CD4-positive, alpha-beta T cell treated with Interleukin-6 for 4 hours (primary cell): ENCODE results near the gene MED13L.
A peak's percentile ranks its signal among the peaks of the same experiment; 100 is the strongest.
"Not testable (repeated sequence)": the region's sequence is repeated elsewhere in the genome, so short reads cannot be mapped to it uniquely, and the experiment has no call there.

Source experiments
- DNase-seq: peaks from one replicate; pipeline ENCODE4 v3.0.0-alpha.2; 2020; ENCODE audit warnings: mixed read lengths

The MED13L gene

DNA sequence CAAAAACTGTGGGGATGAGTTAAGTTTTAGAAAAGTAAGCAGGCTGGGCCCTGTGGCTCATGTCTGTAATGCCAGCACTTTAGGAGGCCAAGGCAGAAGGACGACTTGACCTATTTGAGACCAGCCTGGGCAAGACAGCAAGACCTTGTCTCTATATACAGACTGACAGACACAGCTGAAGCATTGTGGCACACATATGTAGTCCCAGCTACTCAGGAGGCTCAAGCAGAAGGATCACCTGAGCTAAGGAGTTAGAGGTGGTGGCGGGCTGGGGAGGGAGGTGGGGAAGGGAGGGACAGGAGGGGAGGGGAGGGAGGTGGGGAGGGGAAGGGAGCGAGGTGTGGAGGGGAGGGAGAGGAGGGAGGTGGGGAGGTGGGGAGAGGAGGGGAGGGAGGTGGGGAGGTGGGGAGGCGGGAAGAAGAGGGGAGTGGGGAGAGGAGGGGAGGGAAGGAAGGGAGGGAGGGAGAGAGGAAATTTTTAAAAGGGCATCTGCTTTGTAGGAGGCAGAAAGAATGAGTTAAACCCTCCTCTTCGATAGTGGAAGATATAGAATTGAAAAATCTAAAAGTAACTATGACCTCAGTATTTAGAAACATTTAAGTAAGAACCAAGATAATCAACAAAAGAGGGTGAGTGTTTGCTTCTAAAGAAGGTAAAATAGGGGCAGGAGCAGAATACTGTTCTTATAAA is 30.9 kb downstream of the MED13L start:
- DNase-seq, result no peak

DNA sequence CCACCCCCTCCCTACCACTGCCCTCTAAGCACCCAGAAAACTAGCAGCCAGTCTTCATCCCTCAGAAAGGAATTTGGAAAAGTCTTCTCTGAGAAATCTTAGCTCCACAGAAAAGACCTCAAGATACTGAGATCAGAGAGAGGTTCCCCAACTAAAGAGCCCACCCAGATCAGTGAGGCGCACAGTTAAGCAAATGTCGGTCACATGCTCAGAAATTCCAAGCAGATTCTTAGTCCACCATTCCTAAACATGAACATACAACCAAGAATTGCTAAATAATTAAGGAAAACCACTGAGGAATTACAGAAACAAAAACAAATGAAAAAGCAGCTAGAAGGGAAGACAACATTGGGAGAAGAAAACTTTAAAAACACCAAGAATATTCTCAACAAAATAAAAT is 32.3 kb downstream of the MED13L start:
- no peak for DNase-seq

DNA sequence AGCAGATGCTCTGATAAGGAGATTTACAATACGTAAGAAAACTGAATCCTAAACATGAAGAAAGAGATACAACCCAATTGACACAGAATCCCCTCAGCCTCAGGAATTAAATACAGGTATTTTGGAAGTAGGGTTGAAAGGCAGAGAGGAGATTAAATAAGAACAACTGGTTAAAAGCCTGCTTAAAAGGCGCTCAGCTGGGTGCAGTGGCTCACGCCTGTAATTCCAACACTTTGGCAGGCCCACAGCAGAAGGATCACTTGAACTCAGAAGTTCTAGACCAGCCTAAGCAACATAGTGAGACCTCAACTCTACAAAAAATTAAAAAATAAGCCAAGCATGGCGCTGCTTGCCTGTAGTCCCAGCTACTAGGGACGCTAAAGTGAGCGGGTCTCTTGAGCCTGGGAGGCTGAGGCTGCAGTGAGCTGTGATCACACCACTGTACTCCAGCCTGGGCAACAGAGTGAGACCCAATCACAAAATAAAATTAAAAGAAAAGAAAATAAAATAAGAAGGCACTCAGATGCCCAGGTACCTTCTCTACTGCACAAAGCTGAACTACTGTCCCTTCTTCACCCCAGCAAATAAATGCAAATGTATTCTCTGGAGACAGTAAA is 32.9 kb downstream of the MED13L start:
- DNase-seq, result no peak

DNA sequence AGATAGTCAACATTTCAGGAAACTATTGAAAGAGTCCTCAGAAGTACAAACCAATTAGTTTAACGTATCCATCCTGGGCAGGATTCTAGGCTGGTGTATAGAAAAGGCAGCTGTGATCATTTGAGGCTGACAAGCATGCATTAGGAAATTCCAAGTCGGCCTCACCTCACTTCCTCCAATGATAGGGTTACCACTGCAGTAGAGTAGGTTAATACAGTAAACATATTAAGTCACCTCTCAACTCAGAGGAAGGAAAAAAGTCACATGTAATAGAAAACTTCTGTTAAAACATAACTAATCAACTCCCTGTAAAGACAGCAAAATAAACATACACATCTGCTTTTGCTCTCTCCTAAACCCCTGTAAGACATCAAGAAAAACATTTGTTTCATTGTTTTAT is 33.5 kb downstream of the MED13L start:
- peak; percentile 11 for DNase-seq

DNA sequence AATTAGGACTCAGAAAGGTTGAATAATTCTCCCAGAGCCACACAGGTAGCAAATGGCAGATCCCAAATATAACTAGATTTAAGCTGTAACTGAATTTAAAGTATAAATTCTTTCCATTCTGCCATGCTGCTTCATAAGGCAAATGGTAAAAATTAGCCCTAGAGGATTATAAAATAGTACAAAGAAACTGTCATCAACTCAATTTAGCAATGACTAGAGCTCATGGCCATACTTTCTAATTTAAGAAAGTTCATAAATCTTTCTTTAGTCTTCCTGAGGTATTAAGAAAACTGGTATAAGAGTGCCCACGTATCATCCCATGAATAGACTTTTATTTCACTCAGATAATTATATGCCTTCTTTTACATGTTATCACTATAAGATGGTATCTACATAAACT is 34.8 kb downstream of the MED13L start:
- no peak for DNase-seq

DNA sequence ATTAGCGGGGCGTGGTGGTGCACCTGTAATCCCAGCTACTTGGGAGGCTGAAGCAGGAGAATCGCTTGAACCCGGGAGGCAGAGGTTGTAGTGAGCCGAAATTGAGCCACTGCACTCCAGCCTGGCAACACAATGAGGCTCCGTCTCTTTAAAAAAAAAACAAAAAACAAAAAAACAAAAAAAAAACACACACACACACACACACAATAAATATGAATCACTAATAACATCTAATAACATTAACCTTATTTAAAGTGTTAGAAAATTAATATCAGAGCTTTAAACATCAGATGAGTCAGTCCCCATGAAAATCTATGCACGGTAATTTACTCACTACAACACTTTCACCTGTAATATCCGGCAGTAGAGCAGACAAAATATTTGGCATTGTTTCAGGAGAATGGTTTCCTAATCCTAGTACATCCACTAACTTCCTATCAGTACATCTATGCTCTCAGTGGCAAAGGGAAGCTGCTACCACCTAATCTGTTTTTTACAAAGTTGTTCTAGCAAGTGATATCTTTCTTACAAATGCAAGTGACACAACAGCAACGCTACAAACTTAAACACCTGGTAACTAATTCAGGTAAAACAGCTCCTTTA is 36.2 kb downstream of the MED13L start:
- DNase-seq, result no peak

DNA sequence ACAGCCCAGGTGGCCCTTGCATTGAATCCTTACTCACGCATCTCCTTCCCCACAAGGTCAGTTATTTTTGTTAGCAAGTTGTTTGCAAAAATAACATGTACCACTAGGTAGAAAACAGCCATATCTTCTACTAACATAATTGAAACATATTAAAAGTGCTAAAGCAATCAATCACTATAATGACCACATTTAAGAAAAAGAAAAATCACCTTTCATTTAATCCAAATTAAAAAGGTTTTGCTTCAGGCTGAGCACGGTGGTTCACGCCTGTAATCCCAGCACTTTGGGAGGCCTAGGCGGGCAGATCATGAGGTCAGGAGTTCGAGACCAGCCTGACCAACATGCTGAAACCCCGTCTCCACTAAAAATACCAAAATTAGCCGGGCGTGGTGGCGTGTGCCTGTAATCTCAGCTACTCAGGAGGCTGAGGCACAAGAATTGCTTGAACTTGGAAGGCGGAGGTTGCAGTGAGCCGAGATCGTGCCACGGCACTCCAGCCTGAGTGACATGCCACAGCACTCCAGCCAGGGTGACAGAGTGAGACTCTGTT is 38.8 kb downstream of the MED13L start:
- DNase-seq, result not testable (repeated sequence)

DNA sequence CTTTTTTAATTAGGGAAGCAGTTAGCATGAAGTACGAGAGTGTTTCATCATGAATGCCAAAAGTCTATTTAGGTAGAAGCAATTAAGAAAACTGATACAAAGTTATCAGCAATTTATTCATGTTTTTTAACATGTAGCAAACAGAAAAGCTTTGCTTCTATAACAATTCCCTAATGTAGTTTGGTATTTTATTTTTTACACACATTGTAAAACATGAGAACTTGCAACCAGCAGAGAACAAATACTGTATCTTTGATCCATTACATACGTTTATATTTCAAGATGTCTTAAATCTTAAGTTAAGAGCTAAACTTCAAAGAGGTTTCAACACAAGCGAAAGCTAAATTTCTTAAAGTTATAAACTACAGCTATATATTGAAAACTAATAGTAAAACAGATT is 39.3 kb downstream of the MED13L start:
- DNase-seq, result no peak

DNA sequence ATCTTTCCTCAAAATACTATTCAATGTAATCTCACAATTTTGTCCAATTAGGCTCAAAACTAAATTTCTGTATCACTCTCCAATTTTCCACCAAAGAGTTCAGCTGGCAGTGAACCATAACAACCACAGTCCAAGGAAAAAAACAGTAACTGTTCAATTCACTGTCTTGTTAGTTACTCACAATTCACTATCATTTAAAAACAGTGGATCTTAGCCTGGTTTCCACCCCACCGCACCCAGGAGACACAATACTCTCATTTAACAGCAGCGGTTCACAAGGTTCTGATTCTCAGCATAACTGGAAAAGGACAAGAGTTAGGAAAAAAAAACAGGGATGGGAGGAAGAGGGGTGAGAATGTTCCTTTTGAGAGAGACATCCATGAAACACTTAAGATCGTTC is 40.5 kb downstream of the MED13L start:
- DNase-seq, result no peak

DNA sequence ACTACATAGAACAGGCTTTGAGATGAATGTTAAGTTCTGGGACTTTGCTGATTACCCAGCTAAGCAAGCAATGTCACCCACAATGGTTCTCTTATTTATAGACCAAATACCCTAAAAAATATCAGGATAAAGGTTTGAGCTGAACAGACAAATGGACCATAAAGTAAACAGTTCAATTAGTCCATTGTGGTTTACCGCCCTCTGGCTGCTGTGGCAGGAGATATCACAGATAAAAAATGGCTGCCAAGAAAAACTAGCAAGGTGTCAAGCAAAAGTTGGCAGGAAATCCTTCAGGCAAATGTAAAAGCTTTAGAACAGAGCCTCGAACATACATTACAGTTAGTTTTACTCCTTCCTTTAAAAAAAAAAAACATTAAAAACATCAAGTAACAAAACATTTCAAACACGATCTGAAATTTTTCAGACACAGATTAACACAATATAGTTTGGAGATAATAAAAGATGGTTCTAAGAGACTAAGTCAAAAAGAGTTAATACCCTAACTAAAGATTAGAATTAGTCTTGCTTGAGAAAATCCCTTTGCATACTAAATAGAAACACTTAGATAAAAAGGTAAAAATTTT is 41.3 kb downstream of the MED13L start:
- DNase-seq, result peak; percentile 61

DNA sequence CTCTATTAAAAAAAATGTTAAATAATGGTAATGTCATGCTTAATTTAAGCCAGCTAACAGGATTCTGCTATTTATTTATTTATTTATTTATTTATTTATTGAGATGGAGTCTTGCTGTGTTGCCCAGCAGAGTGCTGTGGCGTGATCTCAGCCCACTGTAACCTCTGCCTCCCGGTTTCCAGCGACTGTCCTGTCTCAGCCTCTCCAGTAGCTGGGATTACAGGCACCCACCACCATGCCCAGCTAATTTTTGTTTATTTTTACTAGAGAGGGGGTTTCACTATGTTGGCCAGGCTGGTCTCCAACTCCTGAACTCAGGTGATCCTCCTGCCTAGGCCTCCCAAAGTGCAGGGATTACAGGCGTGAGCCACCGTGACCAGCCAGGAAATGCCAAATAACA is 43.3 kb downstream of the MED13L start:
- DNase-seq, result not testable (repeated sequence)

DNA sequence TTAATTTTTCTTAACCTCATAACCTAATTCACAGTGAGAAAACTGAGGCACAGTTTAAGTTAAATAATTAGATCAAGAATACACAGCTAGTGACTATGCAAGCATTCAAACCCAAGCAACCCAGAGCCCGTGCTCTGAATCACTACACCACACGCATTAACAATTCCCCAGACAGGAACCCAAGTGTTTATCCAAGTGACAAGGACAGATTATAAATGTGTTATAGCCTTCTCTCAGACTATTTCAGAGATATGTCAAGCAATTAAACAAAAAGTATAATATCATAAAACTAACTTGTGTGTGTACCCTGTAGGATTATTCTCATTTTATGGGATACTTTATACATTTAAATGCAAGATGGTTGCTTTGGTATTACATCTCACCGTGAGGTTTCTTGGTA is 43.8 kb downstream of the MED13L start:
- no peak for DNase-seq

DNA sequence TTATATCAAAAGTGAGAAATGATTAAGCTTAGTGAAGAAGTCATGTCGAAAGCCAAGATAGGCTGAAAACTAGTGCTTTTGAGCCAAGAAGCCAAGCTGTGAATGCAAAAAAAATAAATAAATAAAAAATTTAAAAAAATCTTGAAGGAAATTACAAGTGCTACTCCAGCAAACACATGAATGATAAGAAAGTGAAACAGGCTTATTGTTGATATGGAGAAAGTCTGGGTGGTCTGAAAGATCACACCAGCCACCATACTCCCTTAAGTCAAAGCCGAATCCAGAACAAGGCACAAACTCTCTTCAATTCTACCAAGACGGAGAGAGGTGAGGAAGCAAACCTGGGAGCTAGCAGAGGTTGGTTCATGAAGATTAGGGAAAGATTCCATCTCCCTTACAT is 49.7 kb downstream of the MED13L start:
- no peak for DNase-seq

DNA sequence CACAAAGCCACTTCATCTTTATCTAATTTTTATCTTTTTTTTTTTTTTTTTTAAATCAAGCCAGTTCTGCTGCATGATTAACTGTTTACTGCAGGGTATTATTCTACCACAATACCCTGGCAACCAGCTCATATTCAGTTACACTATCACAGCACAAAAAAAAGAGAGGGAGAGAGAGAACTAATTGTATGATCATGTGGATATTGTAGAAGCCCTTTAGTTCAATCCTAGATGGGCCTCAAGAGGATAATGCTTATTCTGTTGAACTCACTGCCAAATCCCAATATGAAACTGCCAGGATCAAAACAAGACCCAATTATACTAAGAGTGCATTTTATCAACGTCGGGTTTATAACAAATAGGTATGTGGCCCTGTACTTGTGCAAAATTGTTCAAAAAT is 51.5 kb downstream of the MED13L start:
- DNase-seq, result no peak

DNA sequence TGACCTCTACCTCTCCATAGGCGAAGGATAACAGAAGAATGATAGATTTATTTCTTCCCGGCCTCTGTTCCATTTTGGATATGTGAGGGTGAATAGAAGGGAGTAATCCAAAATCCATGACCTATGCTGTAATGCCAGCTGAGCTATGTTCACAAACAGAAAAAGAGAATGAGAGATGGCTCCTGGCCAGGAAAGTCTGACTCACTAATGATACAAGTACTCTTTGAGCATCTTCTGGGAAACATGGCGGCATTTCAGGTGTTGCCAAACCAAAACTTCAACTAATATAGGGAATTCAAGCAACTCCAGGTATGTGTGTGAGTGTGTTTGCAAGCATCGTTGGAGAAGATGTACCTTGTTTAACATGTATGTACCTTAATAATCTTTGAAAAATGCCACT is 55.1 kb downstream of the MED13L start:
- peak; percentile 39 for DNase-seq

DNA sequence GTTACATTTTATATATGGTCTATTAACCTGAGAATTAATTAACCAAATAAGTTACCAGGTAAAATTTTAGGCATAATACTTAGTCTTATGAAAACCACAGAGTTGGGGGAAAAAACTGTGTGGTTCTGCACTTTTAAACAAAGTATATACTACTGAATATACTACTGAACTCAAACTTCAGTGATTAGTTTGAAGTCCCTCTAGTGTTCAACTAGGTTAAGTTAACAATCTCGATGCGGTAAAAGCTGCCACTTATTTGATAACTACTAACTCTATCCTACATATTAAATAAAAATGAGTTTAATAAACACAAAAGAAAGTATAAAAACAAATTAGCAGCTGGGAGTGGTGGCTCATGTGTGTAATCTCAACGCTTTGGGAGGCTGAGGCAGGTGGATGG is 56.7 kb downstream of the MED13L start:
- no peak for DNase-seq

DNA sequence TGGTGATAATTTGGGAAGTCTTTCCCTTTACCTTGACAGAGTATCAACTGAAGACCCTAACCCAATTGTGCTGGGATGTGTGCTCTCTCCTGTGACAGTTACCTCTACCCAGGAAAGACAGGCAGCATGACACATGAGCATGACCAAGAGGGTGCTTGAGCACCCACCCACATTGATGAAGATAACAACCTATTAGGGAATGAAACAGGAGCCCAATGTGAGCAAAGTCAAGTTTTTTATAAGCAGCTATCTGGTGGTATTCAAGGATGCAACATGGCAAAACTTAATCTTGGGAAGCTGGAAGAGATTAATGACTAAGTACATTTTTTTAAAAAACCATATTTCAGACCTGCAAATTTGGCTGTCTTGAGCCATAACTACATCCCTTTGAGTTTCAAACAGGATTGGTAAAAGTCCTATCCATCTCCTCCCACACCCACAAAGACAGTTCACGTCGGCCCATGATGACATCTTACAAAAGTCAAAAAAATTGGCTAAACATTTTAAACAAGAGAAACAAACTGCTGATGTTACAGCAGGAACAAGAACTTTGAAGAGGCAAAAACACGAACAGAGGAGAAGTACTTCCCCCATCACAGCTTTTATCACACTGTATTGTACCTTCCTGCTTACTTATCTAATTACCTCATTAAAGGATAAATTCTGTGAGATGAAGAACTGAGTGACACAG is 60.3 kb downstream of the MED13L start:
- no peak for DNase-seq

DNA sequence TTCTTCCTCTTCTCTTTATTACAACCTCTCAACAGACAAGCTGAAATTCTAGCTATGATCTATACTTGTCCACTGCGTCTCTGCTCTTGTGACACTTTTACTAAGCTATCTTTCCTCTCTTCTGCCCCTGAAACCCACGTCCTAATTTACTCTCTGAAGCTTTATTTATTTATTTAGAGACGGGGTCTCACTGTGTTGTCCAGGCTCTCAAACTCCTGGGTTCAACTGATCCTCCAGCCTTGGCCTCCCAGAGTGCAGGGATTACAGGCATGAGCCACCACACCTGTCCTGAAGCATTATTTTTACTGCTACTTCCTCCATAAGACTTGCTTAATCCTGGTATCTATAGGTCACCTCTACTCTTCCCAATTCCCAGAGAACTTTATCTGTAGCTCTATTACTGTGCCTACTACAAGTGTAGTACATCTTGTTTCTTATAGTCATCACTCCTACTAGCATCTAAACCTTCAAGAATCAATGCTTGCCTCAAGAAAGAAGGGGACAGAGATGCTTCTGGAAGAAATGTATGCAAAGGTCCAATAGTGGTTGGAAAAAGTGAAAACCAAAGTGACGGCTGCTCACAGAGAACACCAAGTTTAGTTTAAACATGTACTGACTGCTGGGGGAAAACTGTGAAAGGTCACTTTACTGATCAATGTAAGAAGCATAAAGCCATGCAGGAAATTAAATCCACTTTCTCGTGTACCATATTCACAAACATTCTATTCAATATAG is 61.3 kb downstream of the MED13L start:
- no peak for DNase-seq

DNA sequence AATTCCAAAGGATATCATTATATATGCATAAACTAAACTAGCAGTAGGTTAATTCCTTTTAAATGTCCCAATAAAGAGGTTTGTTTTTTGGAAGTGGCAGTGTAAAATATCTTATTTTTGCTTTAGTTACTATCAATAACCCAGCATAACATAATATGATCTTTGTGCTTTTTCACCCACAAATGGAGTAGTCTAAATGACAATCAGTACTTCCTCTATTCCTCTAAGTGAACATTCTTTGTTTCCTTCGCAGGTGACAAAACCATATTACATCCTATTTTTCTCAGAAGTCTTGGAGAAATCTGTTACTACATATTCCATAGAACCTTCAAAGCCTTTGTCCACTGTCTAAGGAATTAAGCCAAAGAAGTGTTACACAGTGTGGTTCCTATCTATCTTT is 62.5 kb downstream of the MED13L start:
- no peak for DNase-seq

DNA sequence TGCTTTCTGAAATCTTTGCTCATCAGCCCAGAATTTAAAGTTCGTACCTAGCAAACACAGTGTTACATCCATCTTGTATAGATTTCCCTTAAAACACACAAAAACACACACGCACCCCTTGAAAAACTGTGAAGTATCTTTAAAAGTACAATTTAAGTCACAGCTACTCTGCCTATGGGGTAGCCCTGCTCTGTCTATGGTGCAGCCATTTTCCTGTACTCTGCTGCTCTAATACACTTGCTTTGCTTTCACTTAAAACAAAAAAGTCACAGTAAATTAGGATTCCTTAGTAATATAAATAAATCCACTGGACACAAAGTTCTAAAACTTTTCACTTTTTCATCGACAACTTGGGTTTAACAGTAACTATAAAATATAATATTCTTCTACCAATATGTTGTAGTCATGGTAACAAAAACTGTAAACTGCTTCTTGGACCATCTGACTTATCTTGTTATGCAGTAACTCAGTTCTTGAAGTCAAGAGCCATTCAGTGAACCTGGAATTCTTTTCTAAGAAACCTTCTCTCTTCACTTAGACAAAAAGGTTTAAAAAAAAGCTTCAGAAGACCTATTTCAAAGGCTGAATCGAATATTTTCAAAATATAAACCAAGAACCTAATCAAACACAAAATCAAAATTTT is 63.5 kb downstream of the MED13L start:
- no peak for DNase-seq

DNA sequence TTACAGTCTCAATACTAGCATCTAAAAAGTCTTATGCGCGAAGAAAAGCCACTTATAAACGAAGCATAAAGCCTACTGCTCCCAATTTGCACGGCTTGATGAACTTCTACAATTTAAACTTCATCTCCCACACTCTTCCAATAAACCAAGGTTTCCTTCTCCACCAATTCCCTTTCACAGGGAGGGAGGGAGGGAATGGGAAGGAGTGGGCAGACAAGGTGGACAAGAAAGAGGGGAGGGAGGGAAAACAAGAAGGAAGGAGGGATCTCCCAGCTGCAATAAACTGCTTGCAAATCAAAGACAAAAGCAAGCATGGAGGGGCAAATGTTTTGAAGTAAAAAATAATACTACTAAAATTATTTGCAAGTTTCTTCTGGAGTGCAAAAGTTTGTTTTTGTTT is 64.5 kb downstream of the MED13L start:
- DNase-seq, result no peak

DNA sequence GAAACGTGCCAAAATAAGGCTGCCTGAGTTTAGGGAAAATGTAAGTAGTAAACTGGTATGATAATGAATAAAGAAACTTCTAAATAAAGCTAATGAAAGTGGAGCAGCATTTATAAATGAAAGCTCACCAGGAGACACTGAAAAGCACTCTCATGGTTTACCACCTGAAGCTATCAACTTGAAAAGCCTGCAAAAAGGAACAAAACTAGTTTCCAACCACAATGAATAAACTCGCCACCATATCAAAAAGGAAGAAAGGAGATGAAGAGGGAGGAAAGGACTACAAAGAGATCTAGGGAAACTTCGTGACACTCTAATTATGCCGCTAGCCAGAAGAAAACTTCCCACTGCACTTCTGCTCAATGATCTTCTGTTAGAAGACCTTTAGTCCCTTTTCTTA is 66.7 kb downstream of the MED13L start:
- DNase-seq, result no peak
